Neuronal stem cell (in vitro differentiated cells): ENCODE results near the gene P3H2.

Experiments used
- DNase-seq: peaks from one replicate; pipeline ENCODE4 v3.0.0-alpha.2; 2013; ENCODE audit warnings: low spot score
- H2AFZ ChIP-seq: one replicate; pipeline ENCODE4 v1.6.1; 2013; ENCODE audit warnings: mild to moderate bottlenecking, low read length, inconsistent platforms
- H2AK5ac ChIP-seq: 2 replicates; pipeline ENCODE4 v1.6.1; 2013; ENCODE audit warnings: low read depth, mild to moderate bottlenecking, inconsistent platforms, low read length, moderate library complexity, mixed read lengths
- H2BK120ac ChIP-seq: 2 replicates; pipeline ENCODE4 v1.6.1; 2013; ENCODE audit warnings: low read depth, mild to moderate bottlenecking, inconsistent platforms, low read length, moderate library complexity, mixed read lengths
- H2BK12ac ChIP-seq: one replicate; pipeline ENCODE4 v1.6.1; 2013; ENCODE audit warnings: low read length, inconsistent platforms
- H2BK15ac ChIP-seq: 2 replicates; pipeline ENCODE4 v1.6.1; 2013; ENCODE audit warnings: mild to moderate bottlenecking, low read length, inconsistent platforms, mixed read lengths
- H2BK5ac ChIP-seq: one replicate; pipeline ENCODE4 v1.6.1; 2013; ENCODE audit warnings: inconsistent platforms, mild to moderate bottlenecking, low read length, moderate library complexity
- H3K14ac ChIP-seq: one replicate; pipeline ENCODE4 v1.6.1; 2013; ENCODE audit warnings: low read length, inconsistent platforms
- H3K18ac ChIP-seq: 2 replicates; pipeline ENCODE4 v1.6.1; 2013; ENCODE audit warnings: low read length, inconsistent platforms
- H3K23ac ChIP-seq: 2 replicates; pipeline ENCODE4 v1.6.1; 2013; ENCODE audit warnings: low read depth, mild to moderate bottlenecking, mixed read lengths, low read length, inconsistent platforms; ENCODE audit not compliant: poor library complexity
- H3K27ac ChIP-seq: replicated peaks from 3 replicates; pipeline ENCODE4 v1.5.1; 2013; ENCODE audit warnings: low read length, inconsistent platforms
- H3K27me3 ChIP-seq, 3 experiments: 2 replicates each; pipeline ENCODE4 v1.6.1; 2013; ENCODE audit warnings: low read length in 3 of 3, mild to moderate bottlenecking in 2 of 3, inconsistent platforms in 1 of 3, low read depth in 1 of 3, mixed read lengths in 1 of 3, moderate library complexity in 1 of 3; ENCODE audit not compliant: control insufficient read depth in 3 of 3, insufficient read depth in 3 of 3
- H3K36me3 ChIP-seq, 2 donors: replicated peaks in 1 of 2; 2 replicates each; pipeline ENCODE4 v1.6.1; 2013; ENCODE audit warnings: low read length in 2 of 2; ENCODE audit not compliant: control insufficient read depth in 2 of 2, insufficient read depth in 2 of 2
- H3K4ac ChIP-seq: 2 replicates; pipeline ENCODE4 v1.6.1; 2013; ENCODE audit warnings: inconsistent platforms, mild to moderate bottlenecking, low read length, moderate library complexity
- H3K4me1 ChIP-seq, 2 donors: 1 replicate in 1 of 2; 2 replicates in 1 of 2; pipeline ENCODE4 v1.6.1; 2013; ENCODE audit warnings: low read length in 2 of 2, low read depth in 1 of 2; ENCODE audit not compliant: control insufficient read depth in 2 of 2, insufficient read depth in 1 of 2
- H3K4me2 ChIP-seq: one replicate; pipeline ENCODE4 v1.6.1; 2013; ENCODE audit warnings: mild to moderate bottlenecking, low read length, inconsistent platforms; ENCODE audit not compliant: insufficient read depth, poor library complexity, severe bottlenecking
- H3K4me3 ChIP-seq, 2 donors: 2 replicates each; pipeline ENCODE4 v1.5.1; 2013; ENCODE audit warnings: low read length in 2 of 2, mild to moderate bottlenecking in 2 of 2, inconsistent platforms in 1 of 2, moderate library complexity in 1 of 2
- H3K79me1 ChIP-seq: one replicate; pipeline ENCODE4 v1.6.1; 2013; ENCODE audit warnings: low read depth, mild to moderate bottlenecking, inconsistent platforms, low read length, moderate library complexity
- H3K9ac ChIP-seq: one replicate; pipeline ENCODE4 v1.6.1; 2013; ENCODE audit warnings: mild to moderate bottlenecking, low read depth, low read length, inconsistent platforms; ENCODE audit not compliant: poor library complexity
- H3K9me3 ChIP-seq, 2 donors: replicated peaks in 1 of 2; 2 replicates each; pipeline versions ENCODE3 to v1.6.1; 2013; ENCODE audit warnings: low read length in 2 of 2, mild to moderate bottlenecking in 2 of 2, inconsistent platforms in 1 of 2, low read depth in 1 of 2, mixed read lengths in 1 of 2, moderate library complexity in 1 of 2; ENCODE audit not compliant: control insufficient read depth in 2 of 2, insufficient read depth in 1 of 2
- H4K8ac ChIP-seq: one replicate; pipeline ENCODE4 v1.6.1; 2013; ENCODE audit warnings: low read depth, mild to moderate bottlenecking, inconsistent platforms, low read length, moderate library complexity
- H4K91ac ChIP-seq: one replicate; pipeline ENCODE4 v1.6.1; 2013; ENCODE audit warnings: low read length, low read depth, mild to moderate bottlenecking, inconsistent platforms; ENCODE audit not compliant: poor library complexity
- WGBS, 2 donors: extraction: QIAGEN DNeasy Blood & Tissue Kit; methylation state at CpG; one replicate each; pipeline ENCODE4 v1.1.7; 2013; ENCODE audit warnings: missing lambda C conversion rate in 2 of 2, mixed read lengths in 1 of 2; ENCODE audit not compliant: insufficient read length in 2 of 2, insufficient replicate concordance in 1 of 2; ENCODE audit errors: extremely low coverage in 2 of 2; 5-methylcytosine and 5-hydroxymethylcytosine counted together

The P3H2 gene

DNA sequence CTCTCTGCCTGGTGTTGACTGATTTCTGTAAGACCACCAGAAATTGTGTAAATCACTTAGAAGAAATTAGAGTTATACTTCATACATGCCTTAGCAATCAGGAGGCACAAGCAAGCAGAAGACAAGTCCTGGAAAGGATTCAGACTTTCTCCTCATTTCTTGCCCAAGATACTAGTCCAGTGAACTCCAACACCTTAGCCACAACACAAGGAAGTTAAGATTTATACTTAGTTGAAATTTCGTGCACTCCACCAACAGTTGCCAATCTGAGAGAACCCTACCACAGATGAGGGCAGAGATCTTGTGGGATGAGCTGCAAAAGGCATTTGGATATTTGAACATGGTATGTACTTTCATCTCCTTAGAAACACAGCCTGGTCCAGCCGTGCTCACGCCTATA lies 2.3 kb downstream of the P3H2 start:
- Histone ChIP-seq H2AK5ac (no peak overlapping the region), H3K4me3 (no peak overlapping the region)
- no peak for DNase-seq

GRCh38 chr3:190117981-190118380 lies 2.7 kb downstream of the P3H2 start:
- H3K9ac ChIP-seq, result no peak overlapping the region
- no peak overlapping the region for H2BK120ac ChIP-seq
- DNase-seq, result no peak
- no peaks in the 10 kb centered on the region for H3K36me3 ChIP-seq
- H4K91ac ChIP-seq, result no peak overlapping the region
- H2BK12ac ChIP-seq, result no peak overlapping the region
- no peak overlapping the region for H3K4me3 ChIP-seq
- no peak overlapping the region for H3K4ac ChIP-seq
- no peak overlapping the region for H3K23ac ChIP-seq
- H4K8ac ChIP-seq, result no peak overlapping the region
- no peak overlapping the region for H2BK5ac ChIP-seq
- H3K27me3 ChIP-seq, result no peaks in the 10 kb centered on the region
- no peak overlapping the region for H3K27ac ChIP-seq
- no peak overlapping the region for H2AFZ ChIP-seq
- WGBS, 2 donors, result no CpG with 5 or more reads among the region's 2 CpGs
- peaks cover 5 to 9% of the 10 kb centered on the region in 2 donors for H3K4me1 ChIP-seq
- H2AK5ac ChIP-seq, result no peak overlapping the region
- no peak overlapping the region for H3K4me2 ChIP-seq
- H3K9me3 ChIP-seq, result no peaks in the 10 kb centered on the region
- no peaks in the 10 kb centered on the region for H3K79me1 ChIP-seq
- H3K18ac ChIP-seq, result no peak overlapping the region
- H2BK15ac ChIP-seq, result no peak overlapping the region
- no peak overlapping the region for H3K14ac ChIP-seq

More for the DNA sequence above, 2.3 kb downstream of the P3H2 start:
- H3K23ac ChIP-seq, result no peak overlapping the region
- H2AFZ ChIP-seq, result no peak overlapping the region
- H2BK15ac ChIP-seq, result no peak overlapping the region
- H3K4ac ChIP-seq, result no peak overlapping the region
- H3K18ac ChIP-seq, result no peak overlapping the region
- peaks cover 5 to 9% of the 10 kb centered on the region in 2 donors for H3K4me1 ChIP-seq
- no CpG with 5 or more reads among the region's 3 CpGs for WGBS, 2 donors
- no peak overlapping the region for H2BK120ac ChIP-seq
- no peak overlapping the region for H4K91ac ChIP-seq
- no peaks in the 10 kb centered on the region for H3K27me3 ChIP-seq
- H3K4me2 ChIP-seq, result no peak overlapping the region
- H3K79me1 ChIP-seq, result no peaks in the 10 kb centered on the region
- no peaks in the 10 kb centered on the region for H3K9me3 ChIP-seq
- no peak overlapping the region for H3K27ac ChIP-seq
- H3K9ac ChIP-seq, result no peak overlapping the region
- no peak overlapping the region for H3K14ac ChIP-seq
- no peak overlapping the region for H2BK12ac ChIP-seq
- no peak overlapping the region for H2BK5ac ChIP-seq
- H4K8ac ChIP-seq, result no peak overlapping the region
- no peaks in the 10 kb centered on the region for H3K36me3 ChIP-seq

- Histone ChIP-seq H3K27me3 (no peaks in the 10 kb centered on the region), H3K14ac (no peak overlapping the region), H2BK120ac (no peak overlapping the region), H4K91ac (no peak overlapping the region), H2BK15ac (no peak overlapping the region), H3K79me1 (no peaks in the 10 kb centered on the region), H3K9ac (no peak overlapping the region), H3K18ac (no peak overlapping the region), H3K4me3 (no peak overlapping the region), H2AK5ac (no peak overlapping the region), H3K9me3 (no peaks in the 10 kb centered on the region), H3K27ac (no peak overlapping the region), H2BK12ac (no peak overlapping the region), H2AFZ (no peak overlapping the region), H3K36me3 (no peaks in the 10 kb centered on the region), H2BK5ac (no peak overlapping the region), H3K23ac (no peak overlapping the region), H4K8ac (no peak overlapping the region), H3K4me2 (no peak overlapping the region), H3K4ac (no peak overlapping the region), H3K4me1 (peaks cover 3 to 9% of the 10 kb centered on the region in 2 donors)
- no peak for DNase-seq
- no CpG with 5 or more reads among the region's 3 CpGs for WGBS, 2 donors
Measured at GRCh38 chr3:190116551-190117067, 4.1 kb downstream of the P3H2 start.

GRCh38 chr3:190110826-190111225 lies 9.9 kb downstream of the P3H2 start:
- Histone ChIP-seq H2BK15ac (no peak overlapping the region), H3K36me3 (no peaks in the 10 kb centered on the region), H2AFZ (no peak overlapping the region), H4K8ac (no peak overlapping the region), H2BK120ac (no peak overlapping the region), H2AK5ac (no peak overlapping the region), H3K4ac (no peak overlapping the region), H3K18ac (no peak overlapping the region), H3K79me1 (no peaks in the 10 kb centered on the region), H3K27me3 (no peaks in the 10 kb centered on the region), H2BK12ac (no peak overlapping the region), H3K14ac (no peak overlapping the region), H3K27ac (no peak overlapping the region), H3K4me1 (no peaks in the 10 kb centered on the region), H3K23ac (no peak overlapping the region), H3K9me3 (no peaks in the 10 kb centered on the region), H2BK5ac (no peak overlapping the region), H3K4me2 (no peak overlapping the region), H3K9ac (no peak overlapping the region), H3K4me3 (no peak overlapping the region), H4K91ac (no peak overlapping the region)
- no peak for DNase-seq
- WGBS, 2 donors, result no CpG with 5 or more reads among the region's 1 CpG
